Esophagus (tissue), 2 donors: ENCODE measurements around the gene CACNA2D3. TPM values are rescaled to one million over a fixed set of nuclear protein-coding genes. Genes with fewer than 3 reads are reported as not detected.

Experiments
- H3K27ac ChIP-seq, 2 donors: one replicate each; pipeline ENCODE4 v1.5.1; 2013; ENCODE audit warnings: low read depth in 2 of 2, mild to moderate bottlenecking in 2 of 2, inconsistent platforms in 1 of 2, low read length in 1 of 2, moderate library complexity in 1 of 2
- H3K27me3 ChIP-seq, 2 donors: one replicate each; pipeline ENCODE4 v1.6.1; 2013; ENCODE audit warnings: low read length in 2 of 2, control low read depth in 1 of 2, mild to moderate bottlenecking in 1 of 2; ENCODE audit not compliant: insufficient read depth in 2 of 2, control insufficient read depth in 1 of 2
- H3K36me3 ChIP-seq, 2 donors: one replicate each; pipeline ENCODE4 v1.6.1; 2013; ENCODE audit warnings: low read length in 1 of 2; ENCODE audit not compliant: control insufficient read depth in 2 of 2, insufficient read depth in 2 of 2
- H3K4me1 ChIP-seq, 2 donors: one replicate each; pipeline ENCODE4 v1.6.1; 2013; ENCODE audit warnings: low read length in 1 of 2; ENCODE audit not compliant: control insufficient read depth in 2 of 2, insufficient read depth in 2 of 2
- H3K4me3 ChIP-seq, 2 donors: one replicate each; pipeline ENCODE4 v1.5.1; 2013; ENCODE audit warnings: low read length in 2 of 2, mild to moderate bottlenecking in 2 of 2, low read depth in 1 of 2, moderate library complexity in 1 of 2
- H3K9me3 ChIP-seq, 2 donors: one replicate each; pipeline ENCODE4 v1.6.1; 2013; ENCODE audit warnings: mild to moderate bottlenecking in 2 of 2, low read depth in 1 of 2, low read length in 1 of 2, moderate library complexity in 1 of 2; ENCODE audit not compliant: control insufficient read depth in 2 of 2, insufficient read depth in 1 of 2
- WGBS, 2 donors: extraction: QIAGEN DNeasy Blood & Tissue Kit; methylation state at CpG; one replicate each; pipeline ENCODE4 v1.1.7; 2013; 5-methylcytosine and 5-hydroxymethylcytosine counted together
- polyA plus RNA-seq, 2 donors: library from polyadenylated mRNA; stranded (reverse); fragments of 200-250 nt; gene quantifications; one replicate each; pipeline ENCODE4 v1.2.3, GENCODE V29; 2013
- donor health status: healthy with polysubstance abuse.
- donor health status: Bipolar disorder and iron deficiency.

Gene CACNA2D3
- polyA plus RNA-seq, 2 donors: 1.7 to 1.8 TPM

GRCh38 chr3:54165865-54166264, 43.5 kb downstream of the CACNA2D3 start:
- no peak overlapping the region for H3K4me3 ChIP-seq
- 37 to 38% methylated on average over 2 of the region's 2 CpGs for WGBS, 2 donors

GRCh38 chr3:54167999-54168398, 45.6 kb downstream of the CACNA2D3 start:
- 83 to 88% methylated on average over 1 of the region's 1 CpG for WGBS, 2 donors
- H3K4me3 ChIP-seq: no peak overlapping the region

More at GRCh38 chr3:54165865-54166264, 43.5 kb downstream of the CACNA2D3 start:
- Histone ChIP-seq H3K4me1 (no peaks in the 10 kb centered on the region), H3K9me3 (no peaks in the 10 kb centered on the region), H3K27me3 (no peaks in the 10 kb centered on the region), H3K27ac (no peak overlapping the region), H3K36me3 (no peaks in the 10 kb centered on the region)

GRCh38 chr3:54168451-54168850, 46.1 kb downstream of the CACNA2D3 start:
- no peaks in the 10 kb centered on the region for H3K36me3 ChIP-seq
- no peaks in the 10 kb centered on the region for H3K27me3 ChIP-seq
- no peaks in the 10 kb centered on the region for H3K4me1 ChIP-seq
- no peak overlapping the region for H3K4me3 ChIP-seq
- no peak overlapping the region for H3K27ac ChIP-seq
- 50 to 54% methylated on average over 1 of the region's 1 CpG for WGBS, 2 donors
- no peaks in the 10 kb centered on the region for H3K9me3 ChIP-seq

More at GRCh38 chr3:54167999-54168398, 45.6 kb downstream of the CACNA2D3 start:
- H3K27me3 ChIP-seq: no peaks in the 10 kb centered on the region
- no peaks in the 10 kb centered on the region for H3K36me3 ChIP-seq
- H3K9me3 ChIP-seq: no peaks in the 10 kb centered on the region
- no peak overlapping the region for H3K27ac ChIP-seq
- H3K4me1 ChIP-seq: no peaks in the 10 kb centered on the region

GRCh38 chr3:54169524-54169923, 47.2 kb downstream of the CACNA2D3 start:
- no peaks in the 10 kb centered on the region for H3K36me3 ChIP-seq
- WGBS, 2 donors: 95% methylated on average over 7 of the region's 7 CpGs
- no peaks in the 10 kb centered on the region for H3K4me1 ChIP-seq
- H3K27ac ChIP-seq: no peak overlapping the region
- H3K9me3 ChIP-seq: no peaks in the 10 kb centered on the region
- no peaks in the 10 kb centered on the region for H3K27me3 ChIP-seq
- no peak overlapping the region for H3K4me3 ChIP-seq

GRCh38 chr3:54171509-54171908, 49.2 kb downstream of the CACNA2D3 start:
- H3K4me3 ChIP-seq: no peak overlapping the region
- H3K4me1 ChIP-seq: no peaks in the 10 kb centered on the region
- no peaks in the 10 kb centered on the region for H3K36me3 ChIP-seq
- no peaks in the 10 kb centered on the region for H3K9me3 ChIP-seq
- WGBS, 2 donors: 75 to 78% methylated on average over 1 of the region's 1 CpG
- no peaks in the 10 kb centered on the region for H3K27me3 ChIP-seq
- no peak overlapping the region for H3K27ac ChIP-seq

GRCh38 chr3:54171951-54172350, 49.6 kb downstream of the CACNA2D3 start:
- 80 to 84% methylated on average over 10 of the region's 10 CpGs for WGBS, 2 donors
- no peak overlapping the region for H3K27ac ChIP-seq
- no peak overlapping the region for H3K4me3 ChIP-seq
- no peaks in the 10 kb centered on the region for H3K36me3 ChIP-seq
- H3K27me3 ChIP-seq: no peaks in the 10 kb centered on the region
- H3K9me3 ChIP-seq: no peaks in the 10 kb centered on the region
- no peaks in the 10 kb centered on the region for H3K4me1 ChIP-seq

GRCh38 chr3:54173371-54173770, 51.0 kb downstream of the CACNA2D3 start:
- WGBS, 2 donors: 60 to 83% methylated on average over 3 of the region's 3 CpGs
- Histone ChIP-seq H3K4me3 (no peak overlapping the region), H3K9me3 (no peaks in the 10 kb centered on the region), H3K27ac (no peak overlapping the region), H3K4me1 (no peaks in the 10 kb centered on the region), H3K27me3 (no peaks in the 10 kb centered on the region), H3K36me3 (no peaks in the 10 kb centered on the region)

- H3K27ac ChIP-seq: no peak overlapping the region
These were observed 53.8 kb downstream of the CACNA2D3 start for GRCh38 chr3:54176106-54176505.

GRCh38 chr3:54177816-54178215, 55.5 kb downstream of the CACNA2D3 start:
- H3K36me3 ChIP-seq: no peaks in the 10 kb centered on the region
- H3K4me3 ChIP-seq: no peak overlapping the region
- no peaks in the 10 kb centered on the region for H3K9me3 ChIP-seq
- H3K4me1 ChIP-seq: no peaks in the 10 kb centered on the region
- H3K27me3 ChIP-seq: no peaks in the 10 kb centered on the region
- no peak overlapping the region for H3K27ac ChIP-seq
- WGBS, 2 donors: 63 to 71% methylated on average over 3 of the region's 3 CpGs

More at GRCh38 chr3:54176106-54176505, 53.8 kb downstream of the CACNA2D3 start:
- Histone ChIP-seq H3K36me3 (no peaks in the 10 kb centered on the region), H3K27me3 (no peaks in the 10 kb centered on the region), H3K9me3 (no peaks in the 10 kb centered on the region), H3K4me3 (no peak overlapping the region), H3K4me1 (no peaks in the 10 kb centered on the region)
- WGBS, 2 donors: 27 to 33% methylated on average over 3 of the region's 3 CpGs

- no peak overlapping the region for H3K27ac ChIP-seq
- 88 to 89% methylated on average over 5 of the region's 5 CpGs for WGBS, 2 donors
- H3K4me1 ChIP-seq: no peaks in the 10 kb centered on the region
- no peaks in the 10 kb centered on the region for H3K36me3 ChIP-seq
- no peak overlapping the region for H3K4me3 ChIP-seq
- H3K27me3 ChIP-seq: no peaks in the 10 kb centered on the region
- no peaks in the 10 kb centered on the region for H3K9me3 ChIP-seq
These were observed 56.0 kb downstream of the CACNA2D3 start for GRCh38 chr3:54178376-54178775.
